HG03039 (cell line): Measurements from ENCODE around the gene ALG12.
A peak's percentile ranks its signal among the peaks of the same experiment; 100 is the strongest.

Source experiments
- ATAC-seq: cut with Tn5 transposase; IDR thresholded peaks from one replicate; pipeline ENCODE4 v1.9.1; 2021; ENCODE audit warnings: mild to moderate bottlenecking, moderate library complexity; ENCODE audit not compliant: unreplicated experiment

ALG12 gene

GRCh38 chr22:49917974-49918910 lies at the start of gene ALG12, which contains the start of gene CRELD2:
ALG12 (minus strand) TSS chr22:49918438; CDS start chr22:49913765, 4,673 bp downstream.
CRELD2 (plus strand) TSS chr22:49918634; CDS start chr22:49918770, 136 bp downstream.
- ATAC-seq = peak; percentile 87

GRCh38 chr22:49967706-49968208 lies 49.5 kb upstream of the ALG12 start:
- ATAC-seq = no peak

- no peak for ATAC-seq
These were observed 48.8 kb upstream of the ALG12 start for GRCh38 chr22:49966774-49967705.

GRCh38 chr22:49966041-49966773 lies 48.0 kb upstream of the ALG12 start:
- no peak for ATAC-seq

- no peak for ATAC-seq
These were observed 47.1 kb upstream of the ALG12 start for GRCh38 chr22:49965091-49966040.

- no peak for ATAC-seq
These were observed 46.2 kb upstream of the ALG12 start for GRCh38 chr22:49964136-49965090.

- no peak for ATAC-seq
These were observed 45.4 kb upstream of the ALG12 start for GRCh38 chr22:49963647-49964026.

GRCh38 chr22:49962751-49963646 lies 44.8 kb upstream of the ALG12 start:
- no peak for ATAC-seq

- ATAC-seq = no peak
These were observed 43.9 kb upstream of the ALG12 start for GRCh38 chr22:49962012-49962750.

- ATAC-seq = no peak
These were observed 43.4 kb upstream of the ALG12 start for GRCh38 chr22:49961601-49962011.

- peak; percentile 4 for ATAC-seq
These were observed 42.9 kb upstream of the ALG12 start for GRCh38 chr22:49961005-49961600.

- ATAC-seq = peak; percentile 50
These were observed 42.1 kb upstream of the ALG12 start, which contains the start of gene PIM3 for GRCh38 chr22:49960159-49961004. PIM3 (plus strand) TSS chr22:49960772; CDS start chr22:49960948, 176 bp downstream.

GRCh38 chr22:49959782-49960158 lies 41.5 kb upstream of the ALG12 start:
- no peak for ATAC-seq

GRCh38 chr22:49958931-49959781 lies 40.9 kb upstream of the ALG12 start:
- ATAC-seq = no peak
